Measurements from ENCODE around the gene AASDH.

DNA sequence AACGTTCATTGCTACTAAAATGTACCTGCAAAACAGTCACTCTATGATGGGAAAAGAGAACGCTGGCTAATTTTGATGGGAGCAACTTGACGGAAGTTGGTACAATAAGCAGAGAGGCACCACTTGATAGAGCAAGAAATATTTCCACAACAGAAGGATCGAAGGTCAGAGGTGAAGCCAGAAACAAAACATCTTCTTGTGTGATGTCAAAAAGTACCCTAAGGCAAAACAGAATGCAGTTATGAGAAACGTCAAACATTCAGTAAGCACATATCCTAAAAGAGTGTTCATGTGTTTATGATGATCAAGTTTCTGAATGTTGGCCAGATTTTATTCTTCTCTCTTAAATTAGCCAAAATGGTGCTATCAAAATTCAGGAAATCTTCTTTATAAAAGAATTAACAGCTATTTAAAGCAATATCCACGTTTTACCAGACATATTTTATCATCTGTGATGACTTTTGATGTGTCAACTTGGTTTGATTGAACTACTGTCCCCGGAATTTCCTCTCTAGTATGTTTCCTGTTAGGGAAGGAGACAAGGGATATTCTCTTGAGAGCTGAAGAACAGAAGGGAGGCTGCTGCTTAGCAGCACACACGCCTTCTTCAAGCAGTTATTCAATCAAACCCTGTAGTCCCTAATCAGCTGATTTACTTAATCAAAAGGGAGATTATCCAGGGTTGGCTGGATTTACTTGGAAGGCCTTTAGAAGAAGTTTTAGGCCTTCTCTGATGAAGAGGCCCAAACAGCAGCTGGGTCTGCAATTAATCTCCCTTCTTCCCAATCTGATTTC is 15.7 kb downstream of the AASDH start:
- TF ChIP-seq CTCF (conservative IDR thresholded peaks at IDR 0.05; ENCODE audit: low read depth, low read length) (no peak), EZH2 (IDR thresholded peaks at IDR 0.05; ENCODE audit: low read length, unreplicated experiment) (no peak)
